ENCODE results near the gene CAMK4.

GRCh38 chr5:111295649-111296048, 71.5 kb downstream of the CAMK4 start:
- TF ChIP-seq POLR2A (IDR thresholded peaks at IDR 0.05; ENCODE audit: low read depth, low read length) (no peak), POLR2AphosphoS5 (IDR thresholded peaks at IDR 0.05; ENCODE audit: low read depth, low read length) (no peak)
